Lower lobe of right lung (tissue), 2 donors: Measurements from ENCODE around the gene DSTN. TPM values are rescaled to one million over a fixed set of nuclear protein-coding genes. Genes with fewer than 3 reads are reported as not detected.
A peak's percentile ranks its signal among the peaks of the same experiment; 100 is the strongest.

Source experiments
- ATAC-seq, 2 donors: fragments of 200-7000 bp; cut with Tn5 transposase; one replicate each; pipeline ENCODE4 v1.9.1; 2020 to 2022; ENCODE audit warnings: mild to moderate bottlenecking in 2 of 2, moderate library complexity in 2 of 2
- DNase-seq: peaks from one replicate; pipeline ENCODE4 v3.0.0-alpha.2; 2020
- H3K27ac ChIP-seq: fragments of 200-600 bp; one replicate; pipeline ENCODE4 v1.8.0; 2022
- H3K27me3 ChIP-seq: fragments of 200-600 bp; one replicate; pipeline ENCODE4 v1.8.0; 2022; ENCODE audit warnings: low read depth
- H3K36me3 ChIP-seq: fragments of 200-600 bp; one replicate; pipeline ENCODE4 v1.8.0; 2022; ENCODE audit warnings: mild to moderate bottlenecking
- H3K4me1 ChIP-seq: fragments of 200-600 bp; one replicate; pipeline ENCODE4 v1.8.0; 2022
- H3K4me3 ChIP-seq: fragments of 200-600 bp; one replicate; pipeline ENCODE4 v1.8.0; 2022; ENCODE audit warnings: mild to moderate bottlenecking
- H3K9me3 ChIP-seq: fragments of 200-600 bp; one replicate; pipeline ENCODE4 v1.8.0; 2022
- intact Hi-C: fragments of 100-400 bp; cut with DNase I; formaldehyde crosslinking; loops from one replicate; pipeline ENCODE4 v1.11.0; 2022
- total RNA-seq: library from RNA; stranded (reverse); fragmentation: NEBNext Ultra II Directional; extraction: Animal tissue kit (Norgen Biotek cat#: 25700); gene quantifications from one replicate; pipeline ENCODE4 v1.2.1, GENCODE V29; 2021
- TF ChIP-seq, protein P1 (sequence below): fragments of 200-600 bp; IDR thresholded peaks from one replicate; pipeline ENCODE4 v1.8.0; 2022; ENCODE audit warnings: antibody characterized with exemption, mild to moderate bottlenecking
- donor health status: DM: no; HTN: yes; CAD: no; lungs with severe emphysema.

The DSTN gene
- total RNA-seq, 1 donor from 2014 or later: 347 TPM

DNA sequence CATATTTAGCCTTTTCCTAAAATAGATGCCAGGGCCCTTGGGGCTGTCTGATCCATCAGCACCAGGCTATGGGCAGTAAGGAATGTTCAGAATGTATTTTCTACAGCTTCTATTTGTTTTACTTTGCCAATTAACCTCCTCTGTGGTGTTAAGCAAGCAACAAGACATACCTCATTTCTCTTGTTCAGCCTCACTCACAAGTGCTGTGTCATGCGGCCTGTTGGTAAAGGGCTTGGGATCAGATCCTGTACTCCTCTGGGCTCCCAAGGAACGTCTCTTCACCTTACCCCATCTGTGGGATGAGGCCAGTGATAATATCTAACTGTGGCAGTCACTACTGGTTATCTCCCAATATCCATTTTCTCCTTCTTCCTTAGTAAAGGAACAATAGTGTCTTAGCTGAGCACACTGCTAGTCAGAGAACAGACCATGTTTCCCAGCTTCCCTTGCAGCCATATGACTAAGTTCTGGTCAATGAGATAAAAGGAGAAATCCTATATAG is 7.0 kb upstream of the DSTN start:
- peak overlapping the region; percentile 65 for H3K27ac ChIP-seq
- H3K4me3 ChIP-seq: no peak overlapping the region
- H3K4me1 ChIP-seq: peaks cover 28% of the 10 kb centered on the region
- no peaks in the 10 kb centered on the region for H3K9me3 ChIP-seq
- TF ChIP-seq, protein P1, sequence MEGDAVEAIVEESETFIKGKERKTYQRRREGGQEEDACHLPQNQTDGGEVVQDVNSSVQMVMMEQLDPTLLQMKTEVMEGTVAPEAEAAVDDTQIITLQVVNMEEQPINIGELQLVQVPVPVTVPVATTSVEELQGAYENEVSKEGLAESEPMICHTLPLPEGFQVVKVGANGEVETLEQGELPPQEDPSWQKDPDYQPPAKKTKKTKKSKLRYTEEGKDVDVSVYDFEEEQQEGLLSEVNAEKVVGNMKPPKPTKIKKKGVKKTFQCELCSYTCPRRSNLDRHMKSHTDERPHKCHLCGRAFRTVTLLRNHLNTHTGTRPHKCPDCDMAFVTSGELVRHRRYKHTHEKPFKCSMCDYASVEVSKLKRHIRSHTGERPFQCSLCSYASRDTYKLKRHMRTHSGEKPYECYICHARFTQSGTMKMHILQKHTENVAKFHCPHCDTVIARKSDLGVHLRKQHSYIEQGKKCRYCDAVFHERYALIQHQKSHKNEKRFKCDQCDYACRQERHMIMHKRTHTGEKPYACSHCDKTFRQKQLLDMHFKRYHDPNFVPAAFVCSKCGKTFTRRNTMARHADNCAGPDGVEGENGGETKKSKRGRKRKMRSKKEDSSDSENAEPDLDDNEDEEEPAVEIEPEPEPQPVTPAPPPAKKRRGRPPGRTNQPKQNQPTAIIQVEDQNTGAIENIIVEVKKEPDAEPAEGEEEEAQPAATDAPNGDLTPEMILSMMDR: no peak
- H3K27me3 ChIP-seq: no peaks in the 10 kb centered on the region
- intact Hi-C loops: no loop called here
- ATAC-seq (peak; percentile 77), DNase-seq (peak; percentile 63)
- no peaks in the 10 kb centered on the region for H3K36me3 ChIP-seq

DNA sequence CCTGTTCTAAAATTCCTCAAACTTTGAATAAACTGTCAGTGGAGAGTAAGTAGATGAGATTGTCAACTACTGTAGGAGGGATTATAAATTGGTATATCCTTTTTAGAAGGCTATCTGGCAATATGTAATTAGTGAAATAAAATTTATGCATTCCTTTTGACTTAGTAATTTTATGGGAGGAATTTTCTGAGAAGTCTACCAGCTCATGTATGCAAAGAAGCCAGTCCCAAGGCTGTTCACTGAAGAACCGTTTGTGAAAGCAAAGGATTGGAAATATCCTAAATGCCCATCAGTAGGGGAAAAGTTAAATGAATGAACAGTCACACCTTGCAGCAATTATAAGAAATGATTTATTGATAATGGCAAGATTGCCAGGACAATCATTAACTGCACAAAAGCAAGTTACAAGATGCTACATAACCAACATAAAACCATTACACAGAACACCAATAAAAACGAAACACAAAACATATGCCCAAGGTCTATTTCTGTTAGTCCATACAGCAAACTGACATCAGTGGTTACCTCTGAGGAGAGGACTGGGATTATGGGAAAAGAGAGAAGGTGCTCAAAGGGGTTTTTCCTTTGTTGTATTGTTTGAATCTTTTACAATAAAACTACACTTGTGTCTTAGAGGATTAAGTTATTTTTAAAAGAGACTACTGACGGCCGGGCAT is 4.6 kb upstream of the DSTN start:
- Histone ChIP-seq H3K27ac (no peak overlapping the region), H3K4me1 (peaks cover 22% of the 10 kb centered on the region), H3K4me3 (no peak overlapping the region), H3K36me3 (no peaks in the 10 kb centered on the region), H3K27me3 (no peaks in the 10 kb centered on the region), H3K9me3 (no peaks in the 10 kb centered on the region)
- ATAC-seq (no peak), DNase-seq (no peak)
- intact Hi-C loops: no loop called here
- TF ChIP-seq, protein P1: no peak

DNA sequence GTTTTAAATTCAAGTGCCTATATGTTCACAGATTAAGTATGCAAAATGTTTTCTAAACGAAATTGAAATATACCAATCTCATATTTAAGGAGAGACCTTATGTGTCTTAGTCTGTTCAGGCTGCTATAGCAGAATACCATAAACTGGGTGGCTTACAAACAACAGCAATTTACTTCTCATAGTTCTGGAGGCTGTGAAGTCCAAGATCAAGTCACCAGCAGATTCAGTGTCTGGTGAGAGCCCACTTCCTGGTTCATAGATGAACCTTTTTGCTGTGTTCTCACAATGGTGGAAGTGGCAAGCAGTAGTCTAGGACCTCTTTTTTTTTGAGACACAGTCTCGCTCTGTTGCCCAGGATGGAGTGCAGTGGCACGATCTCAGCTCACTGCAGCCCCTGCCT is 3.5 kb upstream of the DSTN start:
- Histone ChIP-seq H3K27ac (no peak overlapping the region), H3K4me3 (no peak overlapping the region), H3K36me3 (no peaks in the 10 kb centered on the region), H3K9me3 (no peaks in the 10 kb centered on the region), H3K4me1 (peaks cover 29% of the 10 kb centered on the region), H3K27me3 (no peaks in the 10 kb centered on the region)
- DNase-seq: no peak
- intact Hi-C loops: no loop called here
- TF ChIP-seq, protein P1: no peak
- no peak for ATAC-seq

DNA sequence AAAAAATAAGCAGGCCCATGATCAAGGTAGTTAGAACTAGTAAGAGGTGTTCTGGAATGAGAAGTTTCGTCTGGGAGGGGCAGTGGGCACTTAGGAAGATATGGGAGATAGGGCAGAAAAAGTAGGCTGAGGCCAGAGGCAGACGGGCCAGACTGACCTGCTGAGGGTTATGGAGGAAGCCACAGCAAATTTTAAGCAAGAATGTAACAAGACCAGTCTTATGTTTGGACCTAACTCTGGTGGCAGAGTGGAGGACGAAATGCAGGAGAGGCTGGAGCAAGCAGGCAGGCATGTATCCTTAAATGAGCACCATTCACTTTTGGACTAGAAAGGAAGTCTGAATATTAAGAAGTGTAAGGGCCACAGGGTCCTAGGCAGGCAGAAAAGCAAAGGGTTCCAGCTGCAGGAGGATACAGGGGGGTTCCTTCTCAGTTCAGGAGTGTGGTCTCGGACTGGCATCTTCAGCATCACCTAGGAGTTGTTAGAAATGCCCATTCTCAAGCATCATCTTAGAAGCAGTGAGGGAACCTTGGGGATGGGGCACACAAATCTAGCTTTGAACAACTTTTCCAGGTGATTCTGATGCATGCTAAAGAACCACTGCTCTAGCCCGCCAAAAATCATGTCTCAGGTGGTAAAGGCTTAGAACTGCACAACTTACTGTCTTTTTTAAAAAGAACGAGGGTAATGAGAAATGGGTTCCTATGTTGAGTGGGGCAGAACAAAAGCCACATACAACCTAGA is 1.7 kb upstream of the DSTN start:
- intact Hi-C loops: no loop called here
- Histone ChIP-seq H3K4me3 (peak overlapping the region; percentile 97), H3K27me3 (no peaks in the 10 kb centered on the region), H3K4me1 (peaks cover 42% of the 10 kb centered on the region), H3K27ac (peak overlapping the region; percentile 100), H3K36me3 (no peaks in the 10 kb centered on the region), H3K9me3 (no peaks in the 10 kb centered on the region)
- ATAC-seq: no peak
- TF ChIP-seq, protein P1: no peak
- no peak for DNase-seq

DNA sequence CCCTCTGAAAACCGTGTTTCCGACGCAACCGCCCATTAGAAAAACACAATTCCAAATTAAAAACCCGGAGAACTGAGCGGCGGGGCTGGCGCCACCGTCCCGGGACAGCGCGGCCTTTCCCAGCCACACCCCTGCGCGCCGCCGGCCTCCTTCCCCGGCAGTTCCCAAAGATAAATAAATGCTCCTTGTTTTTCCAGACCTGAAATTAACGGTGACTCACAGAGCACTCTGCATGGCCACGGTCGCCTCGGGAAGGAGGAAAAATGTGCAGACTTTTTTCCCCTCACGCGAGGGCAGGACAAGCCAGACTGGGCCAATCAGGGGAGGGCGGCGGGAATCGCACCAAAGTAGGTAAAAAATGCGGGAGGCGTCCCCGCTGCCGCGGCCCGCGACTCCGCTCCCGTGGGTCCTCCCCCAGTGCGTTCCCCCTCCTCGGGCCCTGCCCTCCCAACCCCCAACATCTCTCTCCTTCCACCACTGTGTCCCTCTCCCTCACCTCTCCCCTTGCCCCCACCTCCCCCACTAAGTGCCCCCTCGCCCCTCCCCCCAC is 828 bp upstream of the DSTN start:
- DNase-seq (peak; percentile 87), ATAC-seq (peak; percentile 82 to 85)
- Histone ChIP-seq H3K4me1 (peaks cover 47% of the 10 kb centered on the region), H3K27ac (peak overlapping the region; percentile 100), H3K4me3 (peak overlapping the region; percentile 97), H3K27me3 (no peaks in the 10 kb centered on the region), H3K9me3 (no peaks in the 10 kb centered on the region), H3K36me3 (peaks cover 4% of the 10 kb centered on the region)
- TF ChIP-seq, protein P1: no peak
- intact Hi-C loops: no loop called here
